Colonic mucosa (tissue), 4 donors: ENCODE measurements around the gene RAI1. TPM values are rescaled to one million over a fixed set of nuclear protein-coding genes. Genes with fewer than 3 reads are reported as not detected.
"Not testable (repeated sequence)": the region's sequence is repeated elsewhere in the genome, so short reads cannot be mapped to it uniquely, and the experiment has no call there.

Experiments used
- DNase-seq: peaks from one replicate; pipeline ENCODE4 v3.0.0-alpha.2; 2020
- H3K27ac ChIP-seq: fragments of 200-600 bp; one replicate; pipeline ENCODE4 v1.8.0; 2021
- H3K27me3 ChIP-seq: fragments of 200-600 bp; one replicate; pipeline ENCODE4 v1.8.0; 2021
- H3K36me3 ChIP-seq: fragments of 200-600 bp; one replicate; pipeline ENCODE4 v1.8.0; 2021
- H3K4me1 ChIP-seq: fragments of 200-600 bp; one replicate; pipeline ENCODE4 v1.8.0; 2021; ENCODE audit warnings: mild to moderate bottlenecking
- H3K4me3 ChIP-seq: fragments of 200-600 bp; one replicate; pipeline ENCODE4 v1.8.0; 2021
- H3K9ac ChIP-seq, 2 donors: one replicate each; pipeline ENCODE4 v1.7.0; 2013; ENCODE audit warnings: control low read depth in 2 of 2, low read depth in 2 of 2, low read length in 2 of 2
- H3K9me3 ChIP-seq: fragments of 200-600 bp; one replicate; pipeline ENCODE4 v1.8.0; 2021
- intact Hi-C: fragments of 100-400 bp; cut with DNase I; formaldehyde crosslinking; loops from one replicate; pipeline ENCODE4 v1.14.1; 2022
- total RNA-seq, 2 donors: library from RNA; stranded (reverse); fragmentation: NEBNext Ultra II Directional in 1 of 2; extraction: Animal tissue kit (Norgen Biotek cat#: 25700) in 1 of 2; gene quantifications; one replicate each; pipeline ENCODE4 v1.2.1, GENCODE V29; 2021
- TF ChIP-seq, protein P1 (sequence below): fragments of 200-600 bp; IDR thresholded peaks from one replicate; pipeline ENCODE4 v1.8.0; 2022; ENCODE audit warnings: antibody characterized with exemption, mild to moderate bottlenecking
- donor health status: healthy.
- donor health status: DM: no; HTN: no; CAD: no.
- donor health status: DM: no; HTN: no; CAD: no.

The RAI1 gene
- total RNA-seq, 2 donors from 2014 or later: 21.8 to 24.5 TPM

GRCh38 chr17:17683710-17684365 lies 2.6 kb downstream of the RAI1 start:
- Histone ChIP-seq H3K27ac (peak overlapping the region; percentile 93), H3K9ac (peak overlapping the region; percentile 88 to 98), H3K9me3 (no peaks in the 10 kb centered on the region), H3K4me3 (no peak overlapping the region), H3K4me1 (peaks cover 16% of the 10 kb centered on the region), H3K27me3 (no peaks in the 10 kb centered on the region), H3K36me3 (no peaks in the 10 kb centered on the region)
- TF ChIP-seq, protein P1, sequence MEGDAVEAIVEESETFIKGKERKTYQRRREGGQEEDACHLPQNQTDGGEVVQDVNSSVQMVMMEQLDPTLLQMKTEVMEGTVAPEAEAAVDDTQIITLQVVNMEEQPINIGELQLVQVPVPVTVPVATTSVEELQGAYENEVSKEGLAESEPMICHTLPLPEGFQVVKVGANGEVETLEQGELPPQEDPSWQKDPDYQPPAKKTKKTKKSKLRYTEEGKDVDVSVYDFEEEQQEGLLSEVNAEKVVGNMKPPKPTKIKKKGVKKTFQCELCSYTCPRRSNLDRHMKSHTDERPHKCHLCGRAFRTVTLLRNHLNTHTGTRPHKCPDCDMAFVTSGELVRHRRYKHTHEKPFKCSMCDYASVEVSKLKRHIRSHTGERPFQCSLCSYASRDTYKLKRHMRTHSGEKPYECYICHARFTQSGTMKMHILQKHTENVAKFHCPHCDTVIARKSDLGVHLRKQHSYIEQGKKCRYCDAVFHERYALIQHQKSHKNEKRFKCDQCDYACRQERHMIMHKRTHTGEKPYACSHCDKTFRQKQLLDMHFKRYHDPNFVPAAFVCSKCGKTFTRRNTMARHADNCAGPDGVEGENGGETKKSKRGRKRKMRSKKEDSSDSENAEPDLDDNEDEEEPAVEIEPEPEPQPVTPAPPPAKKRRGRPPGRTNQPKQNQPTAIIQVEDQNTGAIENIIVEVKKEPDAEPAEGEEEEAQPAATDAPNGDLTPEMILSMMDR: no peak
- no peak for DNase-seq
- intact Hi-C loops: loop anchor here (5.0 kb wide), 3 partner anchors 93 to 348 kb away; no protein-coding TSS in a partner anchor

- no peaks in the 10 kb centered on the region for H3K27me3 ChIP-seq
- intact Hi-C loops: loop anchor here (5.0 kb wide), 3 partner anchors 92 to 347 kb away; no protein-coding TSS in a partner anchor
- H3K36me3 ChIP-seq: no peaks in the 10 kb centered on the region
- no peak overlapping the region for H3K4me3 ChIP-seq
- no peak for DNase-seq
- TF ChIP-seq, protein P1: no peak
- H3K4me1 ChIP-seq: peaks cover 18% of the 10 kb centered on the region
- H3K9me3 ChIP-seq: no peaks in the 10 kb centered on the region
- peak overlapping the region; percentile 47 to 78 for H3K9ac ChIP-seq
- H3K27ac ChIP-seq: peak overlapping the region; percentile 71
Measured at GRCh38 chr17:17684906-17685774, 3.9 kb downstream of the RAI1 start.

DNA sequence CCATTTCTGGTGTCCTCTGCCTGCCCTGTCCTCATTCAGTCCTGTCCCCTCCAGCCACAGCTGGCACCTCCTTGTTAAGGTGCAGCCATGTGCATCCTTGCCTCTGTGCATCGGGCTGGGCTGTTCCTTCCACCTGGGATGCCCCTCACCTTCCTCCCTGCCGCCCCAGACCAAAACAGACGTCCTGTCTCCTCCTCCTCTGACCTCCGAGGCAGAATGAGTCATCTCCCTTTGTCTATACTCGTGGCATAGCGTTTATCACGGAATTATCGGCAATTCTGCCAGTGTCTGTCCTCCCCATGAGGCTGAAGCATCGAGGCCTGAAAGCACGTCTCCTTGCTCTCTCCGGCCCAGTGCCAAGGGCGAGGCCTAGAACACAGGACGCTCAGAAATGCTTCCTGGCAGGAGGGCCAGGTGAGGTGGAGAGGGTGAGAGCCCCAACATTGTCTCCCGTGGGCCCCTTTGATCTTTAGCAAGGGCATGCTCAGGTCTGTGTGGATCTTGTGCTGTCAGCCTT lies 4.6 kb downstream of the RAI1 start:
- Histone ChIP-seq H3K9ac (peak overlapping the region; percentile 46 to 78), H3K9me3 (no peaks in the 10 kb centered on the region), H3K27me3 (no peaks in the 10 kb centered on the region), H3K4me3 (no peak overlapping the region), H3K27ac (peak overlapping the region; percentile 71), H3K4me1 (peaks cover 18% of the 10 kb centered on the region), H3K36me3 (no peaks in the 10 kb centered on the region)
- peak; percentile 88 for DNase-seq
- TF ChIP-seq, protein P1: no peak
- intact Hi-C loops: no loop called here

GRCh38 chr17:17689312-17689711 lies 8.1 kb downstream of the RAI1 start:
- Histone ChIP-seq H3K9ac (peak overlapping the region in 1 of 2 donors; percentile 34), H3K27me3 (no peaks in the 10 kb centered on the region), H3K9me3 (no peaks in the 10 kb centered on the region), H3K27ac (no peak overlapping the region), H3K4me1 (peaks cover 41% of the 10 kb centered on the region), H3K4me3 (no peak overlapping the region), H3K36me3 (no peaks in the 10 kb centered on the region)
- TF ChIP-seq, protein P1: no peak
- intact Hi-C loops: no loop called here
- no peak for DNase-seq

- Histone ChIP-seq H3K4me1 (peaks cover 36% of the 10 kb centered on the region), H3K9ac (peak overlapping the region in 1 of 2 donors; percentile 34), H3K27ac (peak overlapping the region; percentile 66)
- H3K4me3 ChIP-seq, intact Hi-C loops, H3K36me3 ChIP-seq, DNase-seq, H3K27me3 ChIP-seq, H3K9me3 ChIP-seq: not testable (repeated sequence)
Measured at GRCh38 chr17:17690233-17690632, 9.0 kb downstream of the RAI1 start.
